ENCODE measurements around the gene EEF1AKMT4. TPM values are rescaled to one million over a fixed set of nuclear protein-coding genes. Genes with fewer than 3 reads are reported as not detected.

The EEF1AKMT4 gene
- total RNA-seq: 3.6 and 5.8 TPM in 2 replicates

GRCh38 chr3:184249412-184250166 lies at the start of gene EEF1AKMT4:
Gene EEF1AKMT4 (plus strand): TSS chr3:184249672. CDS start chr3:184249695, 23 bp downstream.

GRCh38 chr3:184229394-184230080 lies 19.9 kb upstream of the EEF1AKMT4 start, which contains the start of gene VWA5B2:
Gene VWA5B2 (plus strand): TSS chr3:184229585. CDS start chr3:184230529, 944 bp downstream.

GRCh38 chr3:184248454-184249411 lies 739 bp upstream of the EEF1AKMT4 start, which contains the start of gene ALG3:
Gene ALG3 (minus strand): TSS chr3:184248962. CDS start chr3:184248940, 22 bp downstream.

GRCh38 chr3:184261270-184261853 lies 11.9 kb downstream of the EEF1AKMT4 start, which contains the start of gene CAMK2N2:
Gene CAMK2N2 (minus strand): TSS chr3:184261553. CDS start chr3:184261285, 268 bp downstream.

DNA sequence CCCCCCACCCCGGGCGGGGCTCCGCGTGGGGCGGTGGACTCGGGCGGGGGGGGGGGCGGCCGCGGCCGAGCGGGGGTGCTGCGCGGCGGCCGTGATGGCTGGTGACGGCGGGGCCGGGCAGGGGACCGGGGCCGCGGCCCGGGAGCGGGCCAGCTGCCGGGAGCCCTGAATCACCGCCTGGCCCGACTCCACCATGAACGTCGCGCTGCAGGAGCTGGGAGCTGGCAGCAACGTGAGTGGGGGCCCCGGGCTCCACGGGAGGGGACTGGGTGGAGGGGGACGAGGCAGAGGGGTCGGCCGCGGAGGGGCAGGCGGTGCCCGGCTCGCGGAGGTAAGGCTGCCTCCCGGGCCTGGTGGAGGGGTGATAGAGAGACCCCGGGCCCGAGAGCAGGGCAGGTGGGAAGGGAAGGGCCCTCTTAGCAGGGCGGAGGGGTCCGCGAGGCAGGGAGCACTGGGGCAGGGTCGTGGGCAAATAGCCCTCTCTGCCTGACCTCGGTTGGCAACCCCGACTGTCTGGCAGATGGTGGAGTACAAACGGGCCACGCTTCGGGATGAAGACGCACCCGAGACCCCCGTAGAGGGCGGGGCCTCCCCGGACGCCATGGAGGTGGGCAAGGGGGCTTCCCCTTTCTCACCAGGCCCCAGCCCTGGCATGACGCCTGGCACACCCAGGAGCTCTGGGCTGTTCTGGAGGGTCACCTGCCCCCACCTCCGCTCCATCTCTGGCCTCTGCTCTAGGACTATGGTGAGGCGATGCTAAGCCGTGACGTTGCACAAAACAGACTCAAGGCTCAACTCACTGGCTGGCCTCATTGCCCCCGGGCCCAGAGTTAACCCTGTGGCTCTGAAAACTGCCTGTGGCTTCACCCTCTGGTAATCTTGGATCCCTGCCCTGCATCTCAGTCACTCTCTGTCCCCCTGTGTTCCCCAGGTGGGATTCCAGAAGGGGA lies 26.8 kb downstream of the EEF1AKMT4 start, which contains the start of gene ECE2:
Gene ECE2 (plus strand): TSS at position 62 of the 950 bp plus-strand sequence. CDS start 132 bp downstream, at position 194.

GRCh38 chr3:184298759-184299487 lies 49.5 kb downstream of the EEF1AKMT4 start, which contains the start of gene PSMD2:
Gene PSMD2 (plus strand): TSS chr3:184299241. CDS start chr3:184299267, 26 bp downstream.

Other genes with a start within 250 kb of the EEF1AKMT4 start
- 13.0 and 15.2 TPM in 2 replicates for gene ABCC5, start 231.8 kb upstream of the EEF1AKMT4 start, total RNA-seq
- gene HTR3D, start 217.9 kb upstream of the EEF1AKMT4 start, total RNA-seq: not detected in 2 replicates
- gene HTR3C, start 196.6 kb upstream of the EEF1AKMT4 start, total RNA-seq: not detected in 2 replicates
- gene HTR3E, start 152.6 kb upstream of the EEF1AKMT4 start, total RNA-seq: not detected in 2 replicates
- 44.5 and 52.3 TPM in 2 replicates for gene EIF2B5, start 114.3 kb upstream of the EEF1AKMT4 start, total RNA-seq
- 18.5 and 19.6 TPM in 2 replicates for gene DVL3, start 94.3 kb upstream of the EEF1AKMT4 start, total RNA-seq
- 351 and 389 TPM in 2 replicates for gene AP2M1, start 74.8 kb upstream of the EEF1AKMT4 start, total RNA-seq
- 39.2 and 41.6 TPM in 2 replicates for gene ABCF3, start 63.5 kb upstream of the EEF1AKMT4 start, total RNA-seq
- not detected in 2 replicates for gene VWA5B2, start 20.1 kb upstream of the EEF1AKMT4 start, total RNA-seq
- 26.6 and 32.5 TPM in 2 replicates for gene ALG3, start 710 bp upstream of the EEF1AKMT4 start, total RNA-seq
- 0.15 TPM in 1 of 2 replicates, not detected in the other for gene CAMK2N2, start 11.9 kb downstream of the EEF1AKMT4 start, total RNA-seq
- not detected in 2 replicates for gene ECE2, start 26.4 kb downstream of the EEF1AKMT4 start, total RNA-seq
- 534 and 651 TPM in 2 replicates for gene PSMD2, start 49.6 kb downstream of the EEF1AKMT4 start, total RNA-seq
- gene EIF4G1, start 64.9 kb downstream of the EEF1AKMT4 start, total RNA-seq: 222 and 225 TPM in 2 replicates
- gene FAM131A, start 87.9 kb downstream of the EEF1AKMT4 start, total RNA-seq: 30.9 and 37.1 TPM in 2 replicates
- 1.9 and 3.2 TPM in 2 replicates for gene CLCN2, start 111.9 kb downstream of the EEF1AKMT4 start, total RNA-seq
- gene POLR2H, start 112.0 kb downstream of the EEF1AKMT4 start, total RNA-seq: 165 and 180 TPM in 2 replicates
- under 0.01 TPM in 1 of 2 replicates, not detected in the other for gene THPO, start 128.5 kb downstream of the EEF1AKMT4 start, total RNA-seq
- gene CHRD, start 130.4 kb downstream of the EEF1AKMT4 start, total RNA-seq: 0.15 and 0.32 TPM in 2 replicates